ENCODE results near the gene HSF5. TPM values are rescaled to one million over a fixed set of nuclear protein-coding genes. Genes with fewer than 3 reads are reported as not detected.

HSF5 gene
- total RNA-seq, 1 donor from 2014 or later, result under 0.01 TPM

GRCh38 chr17:58394534-58395223 lies 93.5 kb downstream of the HSF5 start:
- no peak for FAIRE-seq
- no peak for DNase-seq (ENCODE audit: low spot score in 2 of 2)

GRCh38 chr17:58391302-58391984 lies 96.8 kb downstream of the HSF5 start:
- no peak for FAIRE-seq
- no peak for DNase-seq (ENCODE audit: low spot score in 2 of 2)

GRCh38 chr17:58390884-58391283 lies 97.3 kb downstream of the HSF5 start:
- no peak for DNase-seq (ENCODE audit: low spot score in 2 of 2)
- no peak for FAIRE-seq

- FAIRE-seq (no peak), DNase-seq (ENCODE audit: low spot score in 2 of 2) (no peak)
These were observed 99.7 kb downstream of the HSF5 start for GRCh38 chr17:58388302-58389190.

GRCh38 chr17:58387834-58388233 lies 100.4 kb downstream of the HSF5 start:
- FAIRE-seq (no peak), DNase-seq (ENCODE audit: low spot score in 2 of 2) (no peak)

GRCh38 chr17:58386708-58387107 lies 101.5 kb downstream of the HSF5 start:
- no peak for FAIRE-seq
- DNase-seq (ENCODE audit: low spot score in 2 of 2), result no peak

GRCh38 chr17:58385359-58385899 lies 102.8 kb downstream of the HSF5 start:
- FAIRE-seq (no peak), DNase-seq (ENCODE audit: low spot score in 2 of 2) (no peak)

- DNase-seq (ENCODE audit: low spot score in 2 of 2) (no peak), FAIRE-seq (no peak)
These were observed 103.3 kb downstream of the HSF5 start for GRCh38 chr17:58384897-58385296.

GRCh38 chr17:58383892-58384462 lies 104.2 kb downstream of the HSF5 start:
- DNase-seq (ENCODE audit: low spot score in 2 of 2) (no peak), FAIRE-seq (no peak)

- FAIRE-seq (no peak), DNase-seq (ENCODE audit: low spot score in 2 of 2) (no peak)
These were observed 105.4 kb downstream of the HSF5 start for GRCh38 chr17:58382872-58383242.

GRCh38 chr17:58382108-58382871 lies 105.9 kb downstream of the HSF5 start:
- DNase-seq (ENCODE audit: low spot score in 2 of 2), result no peak
- FAIRE-seq, result no peak

- DNase-seq (ENCODE audit: low spot score in 2 of 2), result no peak
These were observed 106.8 kb downstream of the HSF5 start for GRCh38 chr17:58381124-58382035.

GRCh38 chr17:58380207-58381123 lies 107.7 kb downstream of the HSF5 start:
- FAIRE-seq (no peak), DNase-seq (ENCODE audit: low spot score in 2 of 2) (no peak)

More at GRCh38 chr17:58381124-58382035, 106.8 kb downstream of the HSF5 start:
- no peak for FAIRE-seq

- DNase-seq (ENCODE audit: low spot score in 2 of 2), result no peak
- no peak for FAIRE-seq
These were observed 108.7 kb downstream of the HSF5 start for GRCh38 chr17:58379511-58379824.

- no peak for DNase-seq (ENCODE audit: low spot score in 2 of 2)
- FAIRE-seq, result no peak
These were observed 109.3 kb downstream of the HSF5 start for GRCh38 chr17:58378733-58379510.

- no peak for DNase-seq (ENCODE audit: low spot score in 2 of 2)
- FAIRE-seq, result no peak
These were observed 110.5 kb downstream of the HSF5 start for GRCh38 chr17:58377661-58378060.

GRCh38 chr17:58377093-58377601 lies 111.1 kb downstream of the HSF5 start:
- FAIRE-seq (no peak), DNase-seq (ENCODE audit: low spot score in 2 of 2) (no peak)

Measured in frontal cortex (tissue), 4 donors.